ENCODE results near the gene GRM1. TPM values are rescaled to one million over a fixed set of nuclear protein-coding genes. Genes with fewer than 3 reads are reported as not detected.

GRM1 gene
- polyA plus RNA-seq, 2 of the 4 experiments (the other 2 are of a cell fraction): 0.04 TPM; not detected in 1

- no peak for TF ChIP-seq FOXS1 (CRISPR knock-in tag; IDR thresholded peaks at IDR 0.05)
- TF ChIP-seq HMGXB4 (CRISPR knock-in tag; IDR thresholded peaks at IDR 0.05; ENCODE audit: borderline replicate concordance): no peak
- no peak for TF ChIP-seq SREBF2 (IDR thresholded peaks at IDR 0.05)
- no peak for TF ChIP-seq ESRRA (IDR thresholded peaks at IDR 0.05; ENCODE audit: borderline replicate concordance, low read length)
These were observed 287.3 kb downstream of the GRM1 start (continued) for GRCh38 chr6:146316175-146316495.

- ChIA-PET CTCF (no interaction called here), POLR2A (no interaction called here)
- FAIRE-seq (no peak), ATAC-seq (no peak), DNase-seq (ENCODE audit: low read depth in 1 of 2, low spot score in 1 of 2) (no peak)
- Histone ChIP-seq H3K4me2 (no peak overlapping the region), H3K4me3 (no peak overlapping the region), H3K9me3 (no peaks in the 10 kb centered on the region), H3K4me1 (no peaks in the 10 kb centered on the region), H3K27ac (no peak overlapping the region)
- no peak for TF ChIP-seq MAFK (IDR thresholded peaks at IDR 0.05; ENCODE audit: partially characterized antibody)
- TF ChIP-seq HOXA7 (CRISPR knock-in tag; IDR thresholded peaks at IDR 0.05): no peak
- no peak for TF ChIP-seq BHLHE40 (IDR thresholded peaks at IDR 0.05; ENCODE audit: low read depth, low read length)
- TF ChIP-seq BCL3 (IDR thresholded peaks at IDR 0.05): no peak
- TF ChIP-seq USF2 (IDR thresholded peaks at IDR 0.05): no peak
- TF ChIP-seq EHMT2 (IDR thresholded peaks at IDR 0.05; ENCODE audit: low read depth): no peak
- no peak for TF ChIP-seq MAX (IDR thresholded peaks at IDR 0.05)
- no peak for TF ChIP-seq GATA3 (IDR thresholded peaks at IDR 0.05; ENCODE audit: borderline replicate concordance)
- no peak for TF ChIP-seq ZSCAN20 (CRISPR knock-in tag; IDR thresholded peaks at IDR 0.05)
- TF ChIP-seq JUN (IDR thresholded peaks at IDR 0.05): no peak
- TF ChIP-seq ELK1 (IDR thresholded peaks at IDR 0.05; ENCODE audit: low read depth, low read length): no peak
- no peak for TF ChIP-seq PBX3 (IDR thresholded peaks at IDR 0.05)
- TF ChIP-seq NPAS2 (CRISPR knock-in tag; IDR thresholded peaks at IDR 0.05; ENCODE audit: borderline replicate concordance): no peak
- no peak for TF ChIP-seq ESRRA (IDR thresholded peaks at IDR 0.05; ENCODE audit: borderline replicate concordance, low read length)
- no peak for TF ChIP-seq MYC (IDR thresholded peaks at IDR 0.05; ENCODE audit: borderline replicate concordance, low read length)
- WGBS (ENCODE audit: missing lambda C conversion rate): 8% methylated on average over 2 of the region's 3 CpGs
These were observed 302.2 kb downstream of the GRM1 start for GRCh38 chr6:146331013-146331412.

- ChIA-PET CTCF (no interaction called here), POLR2A (no interaction called here)
- H3K9me3 ChIP-seq: no peaks in the 10 kb centered on the region
- TF ChIP-seq ESRRA (IDR thresholded peaks at IDR 0.05; ENCODE audit: borderline replicate concordance, low read length) (no peak), GATA3 (IDR thresholded peaks at IDR 0.05; ENCODE audit: borderline replicate concordance) (no peak), HOXB5 (CRISPR knock-in tag; IDR thresholded peaks at IDR 0.05) (no peak), CTCF (IDR thresholded peaks at IDR 0.05) (no peak)
- H3K27ac ChIP-seq: no peak overlapping the region
- ATAC-seq (no peak), DNase-seq (ENCODE audit: low read depth in 1 of 2, low spot score in 1 of 2) (no peak), FAIRE-seq (no peak)
- WGBS (ENCODE audit: missing lambda C conversion rate): 52% methylated on average over 2 of the region's 2 CpGs
- no peak overlapping the region for H3K4me3 ChIP-seq
- H3K4me2 ChIP-seq: no peak overlapping the region
- peaks cover 9% of the 10 kb centered on the region for H3K4me1 ChIP-seq
These were observed 306.5 kb downstream of the GRM1 start for GRCh38 chr6:146335336-146335735.

Data from A549 (cell line).